ENCODE measurements around the gene TASOR. TPM values are rescaled to one million over a fixed set of nuclear protein-coding genes. Genes with fewer than 3 reads are reported as not detected.

Gene TASOR, protein sequence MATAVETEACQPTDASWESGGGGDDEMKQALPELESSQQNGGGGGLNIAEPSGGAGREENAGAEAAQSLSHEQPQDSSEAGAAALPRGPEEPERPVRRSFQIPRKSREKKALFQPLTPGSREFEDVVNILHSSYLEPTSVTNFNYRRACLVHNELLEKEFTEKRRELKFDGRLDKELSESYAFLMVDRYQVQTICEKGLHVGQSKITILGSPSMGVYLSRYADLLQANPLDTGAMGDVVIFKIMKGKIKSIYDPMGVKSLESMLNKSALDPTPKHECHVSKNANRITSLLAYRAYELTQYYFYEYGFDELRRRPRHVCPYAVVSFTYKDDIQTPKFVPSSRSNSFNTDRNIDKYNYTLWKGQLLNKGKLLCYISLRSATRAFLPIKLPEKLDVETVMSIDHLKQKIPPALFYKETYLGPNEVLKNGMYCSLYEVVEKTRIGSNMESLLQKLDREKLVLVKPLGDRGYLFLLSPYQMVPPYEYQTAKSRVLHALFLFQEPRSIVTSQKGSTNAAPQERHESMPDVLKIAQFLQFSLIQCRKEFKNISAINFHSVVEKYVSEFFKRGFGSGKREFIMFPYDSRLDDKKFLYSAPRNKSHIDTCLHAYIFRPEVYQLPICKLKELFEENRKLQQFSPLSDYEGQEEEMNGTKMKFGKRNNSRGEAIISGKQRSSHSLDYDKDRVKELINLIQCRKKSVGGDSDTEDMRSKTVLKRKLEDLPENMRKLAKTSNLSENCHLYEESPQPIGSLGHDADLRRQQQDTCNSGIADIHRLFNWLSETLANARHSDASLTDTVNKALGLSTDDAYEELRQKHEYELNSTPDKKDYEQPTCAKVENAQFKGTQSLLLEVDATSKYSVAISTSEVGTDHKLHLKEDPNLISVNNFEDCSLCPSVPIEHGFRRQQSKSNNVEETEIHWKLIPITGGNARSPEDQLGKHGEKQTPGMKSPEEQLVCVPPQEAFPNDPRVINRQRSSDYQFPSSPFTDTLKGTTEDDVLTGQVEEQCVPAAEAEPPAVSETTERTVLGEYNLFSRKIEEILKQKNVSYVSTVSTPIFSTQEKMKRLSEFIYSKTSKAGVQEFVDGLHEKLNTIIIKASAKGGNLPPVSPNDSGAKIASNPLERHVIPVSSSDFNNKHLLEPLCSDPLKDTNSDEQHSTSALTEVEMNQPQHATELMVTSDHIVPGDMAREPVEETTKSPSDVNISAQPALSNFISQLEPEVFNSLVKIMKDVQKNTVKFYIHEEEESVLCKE (N-terminal part only)
- total RNA-seq = 77.2 and 79.9 TPM in 2 replicates

DNA sequence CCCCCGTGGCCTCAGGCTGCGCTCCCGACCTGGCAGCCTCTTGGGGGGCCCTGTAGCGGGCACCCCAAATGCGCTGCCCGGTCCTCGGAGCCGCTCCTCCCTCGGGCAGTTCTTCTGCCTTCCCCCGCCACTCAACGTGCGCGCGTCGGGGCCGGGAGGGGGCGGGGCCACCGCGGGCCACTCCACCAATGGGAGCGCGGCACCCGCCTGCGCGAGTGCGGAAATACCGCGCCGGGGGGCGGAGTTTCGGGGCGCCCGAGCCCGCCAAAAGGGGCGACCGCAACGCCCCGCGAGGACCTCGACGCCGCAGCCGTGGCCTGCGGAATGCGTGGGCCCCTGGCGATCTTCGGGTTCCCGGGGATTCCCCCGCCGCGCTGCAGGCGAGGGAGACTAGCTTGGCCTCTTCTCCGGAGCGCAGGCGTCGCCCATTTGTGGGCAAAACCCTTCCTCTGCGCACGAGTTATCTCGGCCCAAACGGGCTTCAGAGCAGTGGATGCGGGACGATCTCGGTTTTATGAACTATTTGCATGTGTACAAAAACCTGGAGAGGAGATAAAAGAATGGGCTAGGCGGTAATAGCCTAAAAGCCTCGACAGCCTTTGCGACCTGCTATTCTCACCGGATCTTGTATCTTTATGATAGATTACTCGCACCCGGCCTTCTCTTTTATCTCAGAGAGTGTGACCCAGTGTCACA lies at the start of gene TASOR:
Gene TASOR (minus strand): TSS at position 144 of the 696 bp plus-strand sequence. CDS start 259 bp downstream, outside the sequence.

Other genes with a start within 250 kb of the TASOR start
- gene ERC2, start 214.8 kb downstream of the TASOR start, total RNA-seq = 0.16 TPM in 1 of 2 replicates, not detected in the other
- gene CCDC66, start 126.1 kb downstream of the TASOR start, total RNA-seq = 17.5 and 21.6 TPM in 2 replicates
- 23.0 and 35.5 TPM in 2 replicates for gene ARHGEF3, start 118.7 kb upstream of the TASOR start, total RNA-seq